ENCODE measurements around the gene FOXO1. TPM values are rescaled to one million over a fixed set of nuclear protein-coding genes. Genes with fewer than 3 reads are reported as not detected.

Gene FOXO1
- total RNA-seq, 8 experiments from 2014 or later, result 0.63 to 17.3 (median 5.5) TPM

- no peak overlapping the region for H3K4me3 ChIP-seq
- H3K27ac ChIP-seq, result no peak overlapping the region
- no peak for ATAC-seq (replicated peaks in 6 of 8)
- 79 to 100% (median 97%) methylated on average over 2 to 8 of the region's 8 CpGs for WGBS, 10 experiments
- peaks cover 0 to 7% of the 10 kb centered on the region in 2 donors for H3K4me1 ChIP-seq (replicated peaks in 1 of 2)
- in situ Hi-C loops (cut with MboI; ENCODE audit: low pct_unique_long_range_greater_than_20kb in 2 of 9, low sequenced_read_pairs in 9 of 9, unreplicated experiment in 9 of 9), result no loop called here
Measured at GRCh38 chr13:40590112-40590862, 76.2 kb downstream of the FOXO1 start.

DNA sequence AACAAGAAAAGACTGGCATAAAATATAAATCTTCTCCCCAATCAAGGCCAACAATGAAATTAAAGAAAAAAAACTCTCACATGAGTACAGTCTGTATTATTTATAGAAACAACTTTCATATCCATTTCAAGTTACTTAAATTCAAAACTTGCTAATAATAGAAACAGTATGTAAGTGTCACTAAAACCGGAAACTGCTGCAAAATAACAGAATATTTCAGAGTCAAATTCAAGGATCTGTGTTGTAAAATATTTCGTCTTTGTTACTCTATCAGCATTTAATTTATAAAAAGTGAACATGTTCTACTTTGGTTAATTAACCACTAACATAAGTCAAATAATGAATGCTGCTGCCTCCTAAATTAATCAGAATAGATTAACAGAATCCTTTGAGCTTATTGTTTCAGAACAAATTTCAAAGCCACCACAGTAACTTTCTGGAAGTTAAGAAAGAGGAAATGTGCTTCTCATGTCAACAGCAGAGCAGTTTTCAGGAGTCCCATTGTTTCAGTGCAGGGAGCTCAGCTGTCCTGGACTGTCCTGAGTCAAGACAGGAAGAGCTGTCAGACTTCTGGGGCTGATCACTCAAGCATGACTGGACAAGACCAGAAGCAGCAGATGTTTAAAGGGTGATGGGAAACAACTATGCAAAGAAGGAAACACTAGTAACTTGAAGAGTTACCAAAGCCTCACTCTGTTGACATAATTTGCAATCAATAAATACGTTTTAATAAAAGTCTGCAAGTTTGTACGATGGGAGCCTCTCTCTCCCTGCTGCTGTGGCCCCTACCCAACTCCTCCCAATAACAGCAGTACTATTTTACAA lies 76.9 kb downstream of the FOXO1 start:
- Histone ChIP-seq H3K27ac (no peak overlapping the region), H3K4me1 (replicated peaks in 1 of 2) (peaks cover 0 to 7% of the 10 kb centered on the region in 2 donors), H3K4me3 (no peak overlapping the region)
- 5 to 90% (median 72%) methylated on average over 2 to 4 of the region's 4 CpGs; no CpG with 5 or more reads in 1 of the 10 experiments for WGBS, 10 experiments
- ATAC-seq (replicated peaks in 6 of 8), result peak in 7 of 8 experiments; percentile 47 to 95 (median 67)
- in situ Hi-C loops (cut with MboI; ENCODE audit: low pct_unique_long_range_greater_than_20kb in 2 of 9, low sequenced_read_pairs in 9 of 9, unreplicated experiment in 9 of 9), result no loop called here

GRCh38 chr13:40588101-40588500 lies 78.3 kb downstream of the FOXO1 start:
- H3K4me3 ChIP-seq, result no peak overlapping the region
- H3K27ac ChIP-seq, result no peak overlapping the region

GRCh38 chr13:40586886-40587565 lies 79.4 kb downstream of the FOXO1 start:
- H3K4me3 ChIP-seq, result no peak overlapping the region
- peaks cover 0 to 7% of the 10 kb centered on the region in 2 donors for H3K4me1 ChIP-seq (replicated peaks in 1 of 2)
- no peak for ATAC-seq (replicated peaks in 6 of 8)
- in situ Hi-C loops (cut with MboI; ENCODE audit: low pct_unique_long_range_greater_than_20kb in 2 of 9, low sequenced_read_pairs in 9 of 9, unreplicated experiment in 9 of 9), result no loop called here
- H3K27ac ChIP-seq, result no peak overlapping the region
- 33 to 92% (median 86%) methylated on average over 3 to 5 of the region's 5 CpGs for WGBS, 10 experiments

More at GRCh38 chr13:40588101-40588500, 78.3 kb downstream of the FOXO1 start:
- peaks cover 0 to 7% of the 10 kb centered on the region in 2 donors for H3K4me1 ChIP-seq (replicated peaks in 1 of 2)
- ATAC-seq (replicated peaks in 6 of 8), result no peak
- in situ Hi-C loops (cut with MboI; ENCODE audit: low pct_unique_long_range_greater_than_20kb in 2 of 9, low sequenced_read_pairs in 9 of 9, unreplicated experiment in 9 of 9), result no loop called here
- 81 to 100% (median 91%) methylated on average over 1 to 2 of the region's 2 CpGs; no CpG with 5 or more reads in 3 of the 10 experiments for WGBS, 10 experiments

GRCh38 chr13:40585911-40586471 lies 80.5 kb downstream of the FOXO1 start:
- peak in 3 of 8 experiments; percentile 45 to 49 (median 46) for ATAC-seq (replicated peaks in 6 of 8)
- H3K27ac ChIP-seq, result no peak overlapping the region
- no peak overlapping the region for H3K4me3 ChIP-seq
- in situ Hi-C loops (cut with MboI; ENCODE audit: low pct_unique_long_range_greater_than_20kb in 2 of 9, low sequenced_read_pairs in 9 of 9, unreplicated experiment in 9 of 9), result no loop called here
- WGBS, 10 experiments, result 0 to 91% (median 86%) methylated on average over 1 of the region's 1 CpG; no CpG with 5 or more reads in 5 of the 10 experiments
- peaks cover 0 to 7% of the 10 kb centered on the region in 2 donors for H3K4me1 ChIP-seq (replicated peaks in 1 of 2)

DNA sequence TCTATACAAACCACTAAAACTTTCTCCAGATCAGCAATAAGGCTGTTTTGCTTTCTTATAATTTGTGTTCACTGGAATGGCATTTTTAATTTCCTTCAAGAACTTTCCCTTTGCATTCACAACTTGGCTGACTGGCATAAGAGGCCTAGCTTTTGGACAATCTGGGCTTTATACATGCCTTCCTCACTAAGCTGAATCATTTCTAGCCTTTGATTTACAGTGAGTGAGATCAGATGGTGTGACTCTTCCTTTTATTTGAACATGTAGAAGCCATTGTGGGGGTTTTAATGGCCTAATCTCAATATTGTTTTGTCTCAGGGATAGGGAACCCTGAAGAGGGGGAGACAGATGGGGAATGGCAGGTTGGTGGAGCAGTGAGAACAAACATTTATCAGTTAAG lies 82.7 kb downstream of the FOXO1 start:
- peak in 2 of 8 experiments; percentile 8 to 38 for ATAC-seq (replicated peaks in 6 of 8)
- in situ Hi-C loops (cut with MboI; ENCODE audit: low pct_unique_long_range_greater_than_20kb in 2 of 9, low sequenced_read_pairs in 9 of 9, unreplicated experiment in 9 of 9), result no loop called here
- H3K27ac ChIP-seq, result no peak overlapping the region

DNA sequence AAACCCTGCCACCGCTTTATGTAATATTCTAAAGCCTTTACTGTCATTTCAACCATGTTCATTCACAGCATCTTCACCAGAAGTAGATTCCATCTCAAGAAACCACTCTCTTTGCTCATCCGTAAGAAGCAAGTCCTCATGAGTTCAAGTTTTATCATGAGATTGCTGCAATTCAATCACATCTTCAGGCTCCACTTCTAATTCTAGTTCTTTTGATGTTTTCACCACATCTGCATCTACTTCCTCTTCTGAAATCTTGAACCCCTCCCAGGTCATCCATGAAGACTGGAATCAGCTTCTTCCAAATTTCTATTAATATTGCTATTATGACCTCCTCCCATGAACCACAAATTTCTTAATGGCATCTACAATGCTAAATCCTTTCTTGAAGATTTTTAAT lies 83.9 kb downstream of the FOXO1 start:
- no peak for ATAC-seq (replicated peaks in 6 of 8)
- in situ Hi-C loops (cut with MboI; ENCODE audit: low pct_unique_long_range_greater_than_20kb in 2 of 9, low sequenced_read_pairs in 9 of 9, unreplicated experiment in 9 of 9), result no loop called here

More for the DNA sequence above, 82.7 kb downstream of the FOXO1 start:
- no peaks in the 10 kb centered on the region for H3K4me1 ChIP-seq (replicated peaks in 1 of 2)
- H3K4me3 ChIP-seq, result no peak overlapping the region

GRCh38 chr13:40581277-40581579 lies 85.2 kb downstream of the FOXO1 start:
- 50 to 100% (median 75%) methylated on average over 1 of the region's 1 CpG; no CpG with 5 or more reads in 3 of the 10 experiments for WGBS, 10 experiments
- no peak overlapping the region for H3K27ac ChIP-seq
- ATAC-seq (replicated peaks in 6 of 8), result no peak
- no peaks in the 10 kb centered on the region for H3K4me1 ChIP-seq (replicated peaks in 1 of 2)
- no peak overlapping the region for H3K4me3 ChIP-seq
- in situ Hi-C loops (cut with MboI; ENCODE audit: low pct_unique_long_range_greater_than_20kb in 2 of 9, low sequenced_read_pairs in 9 of 9, unreplicated experiment in 9 of 9), result no loop called here

More for the DNA sequence above, 83.9 kb downstream of the FOXO1 start:
- no peak overlapping the region for H3K4me3 ChIP-seq
- WGBS, 10 experiments, result 94 to 100% (median 100%) methylated on average over 1 to 2 of the region's 2 CpGs; no CpG with 5 or more reads in 1 of the 10 experiments
- H3K27ac ChIP-seq, result no peak overlapping the region
- H3K4me1 ChIP-seq (replicated peaks in 1 of 2), result no peaks in the 10 kb centered on the region

- H3K27ac ChIP-seq, result no peak overlapping the region
- no peaks in the 10 kb centered on the region for H3K4me1 ChIP-seq (replicated peaks in 1 of 2)
- no peak overlapping the region for H3K4me3 ChIP-seq
- 83 to 100% (median 95%) methylated on average over 1 to 7 of the region's 7 CpGs for WGBS, 10 experiments
- ATAC-seq (replicated peaks in 6 of 8), result no peak
- in situ Hi-C loops (cut with MboI; ENCODE audit: low pct_unique_long_range_greater_than_20kb in 2 of 9, low sequenced_read_pairs in 9 of 9, unreplicated experiment in 9 of 9), result no loop called here
Measured at GRCh38 chr13:40580566-40581276, 85.7 kb downstream of the FOXO1 start.

GRCh38 chr13:40579535-40579934 lies 86.9 kb downstream of the FOXO1 start:
- H3K4me1 ChIP-seq (replicated peaks in 1 of 2), result no peaks in the 10 kb centered on the region
- WGBS, 10 experiments, result 92 to 100% methylated on average over 2 of the region's 2 CpGs; no CpG with 5 or more reads in 8 of the 10 experiments
- in situ Hi-C loops (cut with MboI; ENCODE audit: low pct_unique_long_range_greater_than_20kb in 2 of 9, low sequenced_read_pairs in 9 of 9, unreplicated experiment in 9 of 9), result no loop called here
- H3K27ac ChIP-seq, result no peak overlapping the region
- ATAC-seq (replicated peaks in 6 of 8), result no peak
- H3K4me3 ChIP-seq, result no peak overlapping the region

- Histone ChIP-seq H3K27ac (no peak overlapping the region), H3K4me1 (replicated peaks in 1 of 2) (no peaks in the 10 kb centered on the region), H3K4me3 (no peak overlapping the region)
- WGBS, 10 experiments, result 67 to 100% (median 87%) methylated on average over 2 to 3 of the region's 3 CpGs; no CpG with 5 or more reads in 4 of the 10 experiments
- in situ Hi-C loops (cut with MboI; ENCODE audit: low pct_unique_long_range_greater_than_20kb in 2 of 9, low sequenced_read_pairs in 9 of 9, unreplicated experiment in 9 of 9), result no loop called here
- no peak for ATAC-seq (replicated peaks in 6 of 8)
Measured at GRCh38 chr13:40578055-40578454, 88.4 kb downstream of the FOXO1 start.

DNA sequence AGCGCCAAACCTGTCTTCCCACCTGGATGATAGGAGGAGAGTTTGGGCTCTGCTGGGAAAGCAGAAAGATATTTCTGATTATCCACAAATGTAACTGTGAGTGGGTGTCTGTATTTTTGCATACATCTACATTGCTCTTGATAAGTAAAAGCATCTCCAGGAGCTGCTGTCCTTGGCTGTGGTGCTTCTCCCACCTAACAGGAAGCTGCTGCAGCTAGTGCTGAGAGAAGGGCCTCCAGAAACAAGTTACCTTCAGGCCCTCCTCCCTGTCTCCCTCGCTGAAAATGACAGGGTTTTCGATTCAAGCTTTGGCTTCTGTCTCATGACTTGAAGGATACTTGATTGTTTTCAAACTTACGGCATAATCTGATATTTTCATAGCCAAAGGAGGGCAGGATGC lies 90.1 kb downstream of the FOXO1 start:
- H3K4me3 ChIP-seq, result no peak overlapping the region
- H3K27ac ChIP-seq, result no peak overlapping the region
- WGBS, 10 experiments, result 45 to 100% (median 90%) methylated on average over 1 to 4 of the region's 4 CpGs; no CpG with 5 or more reads in 1 of the 10 experiments
- H3K4me1 ChIP-seq (replicated peaks in 1 of 2), result no peaks in the 10 kb centered on the region
- ATAC-seq (replicated peaks in 6 of 8), result peak in 2 of 8 experiments; percentile 21 to 32
- in situ Hi-C loops (cut with MboI; ENCODE audit: low pct_unique_long_range_greater_than_20kb in 2 of 9, low sequenced_read_pairs in 9 of 9, unreplicated experiment in 9 of 9), result no loop called here
